ENCODE results near the gene ZBTB11. TPM values are rescaled to one million over a fixed set of nuclear protein-coding genes. Genes with fewer than 3 reads are reported as not detected.
A peak's percentile ranks its signal among the peaks of the same experiment; 100 is the strongest.

ZBTB11 gene
- total RNA-seq: 10 to 100 TPM; 12.2 to 14.3 TPM

- Histone ChIP-seq H3K27ac (peak within 1 kb of the TSS; percentile 100), H3K4me1 (peaks cover 4% of the 10 kb centered on the region), H3K4me3 (peak within 1 kb of the TSS; percentile 99), H3K9me3 (no peaks in the 10 kb centered on the region), H3K36me3 (peaks cover 8% of the 10 kb centered on the region), H3K9ac (ENCODE audit: low read depth in 2 of 2, low read length in 2 of 2) (peak within 1 kb of the TSS; percentile 94 to 99), H3K27me3 (no peaks in the 10 kb centered on the region)
- intact Hi-C loops (cut with DNase I): loop anchor here (5.0 kb wide), 1 partner anchor 100 kb away; no protein-coding TSS in a partner anchor
- DNase-seq: peak; percentile 100
- TF ChIP-seq CTCF (IDR thresholded peaks at IDR 0.05): peak; percentile 37
These were observed at the start of gene ZBTB11 for GRCh38 chr3:101676765-101677435. Gene ZBTB11, minus strand, starts transcription at chr3:101677132. Its CDS starts 218 bp downstream, at chr3:101676914.

GRCh38 chr3:101725890-101726275 lies 49.0 kb upstream of the ZBTB11 start:
- intact Hi-C loops (cut with DNase I): no loop called here
- H3K36me3 ChIP-seq: no peaks in the 10 kb centered on the region
- no peak for DNase-seq
- no peaks in the 10 kb centered on the region for H3K9me3 ChIP-seq
- TF ChIP-seq CTCF (IDR thresholded peaks at IDR 0.05): no peak
- peak overlapping the region in 1 of 2 donors; percentile 91 for H3K9ac ChIP-seq (ENCODE audit: low read depth in 2 of 2, low read length in 2 of 2)
- H3K4me1 ChIP-seq: peaks cover 3% of the 10 kb centered on the region
- no peaks in the 10 kb centered on the region for H3K27me3 ChIP-seq
- H3K4me3 ChIP-seq: peak overlapping the region; percentile 93
- H3K27ac ChIP-seq: peak overlapping the region; percentile 71

GRCh38 chr3:101725194-101725889 lies 48.4 kb upstream of the ZBTB11 start:
- peak; percentile 55 for DNase-seq

GRCh38 chr3:101724329-101725193 lies 47.6 kb upstream of the ZBTB11 start, which contains the start of gene CEP97:
Gene CEP97, plus strand, starts transcription at chr3:101724614. Its CDS starts 63 bp downstream, at chr3:101724677.
- Histone ChIP-seq H3K27me3 (no peaks in the 10 kb centered on the region), H3K4me3 (peak within 1 kb of the TSS; percentile 93), H3K9ac (ENCODE audit: low read depth in 2 of 2, low read length in 2 of 2) (peak within 1 kb of the TSS; percentile 48 to 91), H3K4me1 (peaks cover 3% of the 10 kb centered on the region), H3K27ac (peak within 1 kb of the TSS; percentile 71), H3K36me3 (no peaks in the 10 kb centered on the region), H3K9me3 (no peaks in the 10 kb centered on the region)
- intact Hi-C loops (cut with DNase I): no loop called here
- no peak for TF ChIP-seq CTCF (IDR thresholded peaks at IDR 0.05)
- DNase-seq: peak; percentile 92

More at GRCh38 chr3:101725194-101725889, 48.4 kb upstream of the ZBTB11 start:
- Histone ChIP-seq H3K27ac (peak overlapping the region; percentile 71), H3K9ac (ENCODE audit: low read depth in 2 of 2, low read length in 2 of 2) (peak overlapping the region; percentile 48 to 91), H3K36me3 (no peaks in the 10 kb centered on the region), H3K4me3 (peak overlapping the region; percentile 93), H3K9me3 (no peaks in the 10 kb centered on the region), H3K27me3 (no peaks in the 10 kb centered on the region), H3K4me1 (peaks cover 3% of the 10 kb centered on the region)
- no peak for TF ChIP-seq CTCF (IDR thresholded peaks at IDR 0.05)
- intact Hi-C loops (cut with DNase I): no loop called here

Measured in colonic mucosa (tissue), 4 donors.